ENCODE measurements around the gene NFKBIB. TPM values are rescaled to one million over a fixed set of nuclear protein-coding genes. Genes with fewer than 3 reads are reported as not detected.
A peak's percentile ranks its signal among the peaks of the same experiment; 100 is the strongest.

The NFKBIB gene
- total and polyA plus RNA-seq, 10 donors: 18.1 to 33.5 (median 23.1) TPM

GRCh38 chr19:38893341-38893771 is 6.4 kb upstream of the NFKBIB start:
- Histone ChIP-seq H3K27me3 (replicated peaks in 1 of 7) (no peaks in the 10 kb centered on the region), H3K4me3 (peak overlapping the region in 1 of 8 donors; percentile 4), H3K27ac (peak overlapping the region in 5 of 8 donors; percentile 19 to 64 (median 52)), H3K9me3 (no peaks in the 10 kb centered on the region), H3K36me3 (peaks cover 5 to 68% (median 29%) of the 10 kb centered on the region in 6 donors), H3K4me1 (peaks cover 7 to 56% (median 25%) of the 10 kb centered on the region in 6 donors)
- intact Hi-C loops (cut with DNase I; ENCODE audit: low total_unique reads): no loop called here
- peak; percentile 70 for DNase-seq
- TF ChIP-seq CTCF (IDR thresholded peaks at IDR 0.05 in 8 of 11, conservative IDR thresholded peaks at IDR 0.05 in 3 of 11): no peak
- TF ChIP-seq POLR2AphosphoS5 (IDR thresholded peaks at IDR 0.05): peak in 2 of 3 donors; percentile 40 to 51
- 66 to 84% (median 76%) methylated on average over 13 to 14 of the region's 14 CpGs for WGBS, 5 donors

- DNase-seq: no peak
- H3K4me1 ChIP-seq: peaks cover 12 to 64% (median 33%) of the 10 kb centered on the region in 6 donors
- H3K9me3 ChIP-seq: no peaks in the 10 kb centered on the region
- intact Hi-C loops (cut with DNase I; ENCODE audit: low total_unique reads): no loop called here
- peaks cover 0 to 52% (median 13%) of the 10 kb centered on the region in 6 donors for H3K36me3 ChIP-seq
- no peak overlapping the region for H3K27ac ChIP-seq
- H3K4me3 ChIP-seq: no peak overlapping the region
- TF ChIP-seq CTCF (IDR thresholded peaks at IDR 0.05 in 8 of 11, conservative IDR thresholded peaks at IDR 0.05 in 3 of 11): no peak
- TF ChIP-seq POLR2AphosphoS5 (IDR thresholded peaks at IDR 0.05): no peak
- TF ChIP-seq POLR2A (IDR thresholded peaks at IDR 0.05): no peak
- WGBS, 5 donors: 39 to 54% (median 44%) methylated on average over 9 of the region's 9 CpGs
- no peaks in the 10 kb centered on the region for H3K27me3 ChIP-seq (replicated peaks in 1 of 7)
Observed at GRCh38 chr19:38894968-38895367, 4.8 kb upstream of the NFKBIB start.

- DNase-seq: no peak
- H3K4me1 ChIP-seq: peaks cover 13 to 90% (median 40%) of the 10 kb centered on the region in 6 donors
- H3K27ac ChIP-seq: peak overlapping the region; percentile 81 to 94 (median 92)
- H3K36me3 ChIP-seq: peaks cover 0 to 22% (median 0%) of the 10 kb centered on the region in 6 donors
- no peaks in the 10 kb centered on the region for H3K27me3 ChIP-seq (replicated peaks in 1 of 7)
- no peak for TF ChIP-seq CTCF (IDR thresholded peaks at IDR 0.05 in 8 of 11, conservative IDR thresholded peaks at IDR 0.05 in 3 of 11)
- TF ChIP-seq POLR2A (IDR thresholded peaks at IDR 0.05): no peak
- no peak for TF ChIP-seq POLR2AphosphoS5 (IDR thresholded peaks at IDR 0.05)
- H3K4me3 ChIP-seq: peak overlapping the region; percentile 63 to 97 (median 90)
- WGBS, 5 donors: 7 to 17% (median 11%) methylated on average over 16 to 25 of the region's 25 CpGs
- no peaks in the 10 kb centered on the region for H3K9me3 ChIP-seq
- intact Hi-C loops (cut with DNase I; ENCODE audit: low total_unique reads): no loop called here
Observed at GRCh38 chr19:38898788-38899446, 852 bp upstream of the NFKBIB start.

GRCh38 chr19:38900202-38900629 is 447 bp downstream of the NFKBIB start:
- no peak for DNase-seq

More at GRCh38 chr19:38900202-38900629, 447 bp downstream of the NFKBIB start:
- peak overlapping the region; percentile 89 to 94 (median 93) for H3K27ac ChIP-seq
- 2 to 4% (median 3%) methylated on average over 8 of the region's 8 CpGs for WGBS, 5 donors
- peaks cover 13 to 80% (median 38%) of the 10 kb centered on the region in 6 donors for H3K4me1 ChIP-seq
- no peaks in the 10 kb centered on the region for H3K9me3 ChIP-seq
- intact Hi-C loops (cut with DNase I; ENCODE audit: low total_unique reads): no loop called here
- H3K4me3 ChIP-seq: peak overlapping the region; percentile 63 to 97 (median 90)
- H3K27me3 ChIP-seq (replicated peaks in 1 of 7): no peaks in the 10 kb centered on the region
- no peak for TF ChIP-seq POLR2A (IDR thresholded peaks at IDR 0.05)
- TF ChIP-seq CTCF (IDR thresholded peaks at IDR 0.05 in 8 of 11, conservative IDR thresholded peaks at IDR 0.05 in 3 of 11): no peak
- TF ChIP-seq POLR2AphosphoS5 (IDR thresholded peaks at IDR 0.05): no peak
- H3K36me3 ChIP-seq: peaks cover 0 to 28% (median 12%) of the 10 kb centered on the region in 6 donors

All from spleen (tissue), 11 donors.